ENCODE measurements around the gene MRPL46. TPM values are rescaled to one million over a fixed set of nuclear protein-coding genes. Genes with fewer than 3 reads are reported as not detected.

The MRPL46 gene
- 24.0 TPM in 2 replicates for total RNA-seq

DNA sequence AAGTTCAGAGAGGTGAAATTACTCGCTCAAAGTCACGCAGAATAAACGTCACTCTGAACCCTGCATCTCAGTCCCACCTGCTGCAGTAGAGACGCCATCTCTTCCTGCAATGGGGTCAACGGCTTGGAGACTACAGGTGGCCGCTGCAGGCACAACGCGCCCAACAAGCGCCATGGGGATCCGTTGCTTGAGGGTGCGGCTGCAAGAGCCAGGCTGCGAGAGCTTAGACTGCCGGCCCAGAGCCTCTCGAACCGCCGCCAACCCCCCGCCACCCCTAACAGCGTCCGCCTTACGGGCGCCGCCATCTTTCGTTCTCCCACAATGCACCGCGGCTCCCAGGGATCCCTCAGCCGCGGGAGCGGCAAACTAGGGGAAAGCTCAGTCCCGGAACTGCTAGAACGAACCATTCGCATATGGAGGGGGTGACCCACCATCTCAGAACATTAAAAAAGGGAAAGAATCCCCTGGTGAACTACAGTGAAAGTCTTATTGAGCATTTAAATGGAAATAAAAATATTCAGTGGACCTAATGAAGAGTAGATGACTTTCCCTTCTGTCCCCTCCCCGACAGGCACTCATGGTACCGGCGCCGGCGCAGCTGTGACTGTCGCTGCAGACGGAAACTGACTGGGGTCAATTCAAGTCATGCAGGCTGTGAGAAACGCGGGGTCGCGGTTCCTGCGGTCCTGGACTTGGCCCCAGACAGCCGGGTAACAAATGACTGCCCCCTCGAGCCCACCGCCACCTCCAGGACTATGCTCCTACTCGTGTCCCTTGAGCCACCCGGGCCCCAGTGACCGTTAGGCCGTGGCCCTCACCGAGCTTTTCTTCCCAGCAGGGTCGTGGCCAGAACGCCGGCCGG is at the start of gene MRPL46, which contains the start of gene MRPS11:
Gene MRPL46 (minus strand): TSS at position 316 of the 862 bp plus-strand sequence. CDS start 11 bp downstream, at position 305.
Gene MRPS11 (plus strand): TSS at position 636 of the 862 bp plus-strand sequence. CDS start 10 bp downstream, at position 646.

Other genes with a start within 250 kb of the MRPL46 start
- gene NTRK3, start 210.6 kb downstream of the MRPL46 start, total RNA-seq = not detected in 2 replicates
- 37.7 and 70.8 TPM in 2 replicates for gene MRPS11, start 320 bp upstream of the MRPL46 start, total RNA-seq
- 2.3 TPM in 2 replicates for gene DET1, start 79.3 kb upstream of the MRPL46 start, total RNA-seq
- 72.1 and 76.9 TPM in 2 replicates for gene AEN, start 154.0 kb upstream of the MRPL46 start, total RNA-seq
- 13.0 and 17.2 TPM in 2 replicates for gene ISG20, start 171.6 kb upstream of the MRPL46 start, total RNA-seq

Measured in epithelial cell of umbilical artery (primary cell).